NOMO-1 (cell line): ENCODE measurements around the gene SUB1.
"Not testable (repeated sequence)": the region's sequence is repeated elsewhere in the genome, so short reads cannot be mapped to it uniquely, and the experiment has no call there.

Experiments
- DNase-seq, 2 experiments: peaks; one replicate each; lab custom pipeline; 2025; ENCODE audit not compliant: unreplicated experiment in 2 of 2; lab: John Stamatoyannopoulos, UW

SUB1 gene

DNA sequence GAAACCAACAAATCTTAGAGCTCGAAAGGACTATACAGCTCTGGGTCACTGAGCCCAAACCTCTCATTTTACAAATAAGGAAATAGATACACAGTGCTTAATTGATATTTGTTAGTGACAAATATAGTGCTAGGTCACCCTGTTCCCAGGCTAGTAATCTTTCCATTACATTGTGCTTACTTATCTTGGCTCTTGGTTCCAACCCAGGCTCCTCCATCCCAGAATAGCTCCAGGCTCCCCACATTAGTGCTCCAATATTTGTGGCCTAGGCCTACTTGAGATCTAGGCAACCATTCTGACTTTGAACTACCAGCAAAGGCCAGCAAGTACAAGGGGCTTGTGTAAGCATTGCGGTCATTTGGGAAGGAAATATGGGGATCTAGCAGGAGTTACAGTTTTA is 21.7 kb upstream of the SUB1 start:
- DNase-seq = no peak

DNA sequence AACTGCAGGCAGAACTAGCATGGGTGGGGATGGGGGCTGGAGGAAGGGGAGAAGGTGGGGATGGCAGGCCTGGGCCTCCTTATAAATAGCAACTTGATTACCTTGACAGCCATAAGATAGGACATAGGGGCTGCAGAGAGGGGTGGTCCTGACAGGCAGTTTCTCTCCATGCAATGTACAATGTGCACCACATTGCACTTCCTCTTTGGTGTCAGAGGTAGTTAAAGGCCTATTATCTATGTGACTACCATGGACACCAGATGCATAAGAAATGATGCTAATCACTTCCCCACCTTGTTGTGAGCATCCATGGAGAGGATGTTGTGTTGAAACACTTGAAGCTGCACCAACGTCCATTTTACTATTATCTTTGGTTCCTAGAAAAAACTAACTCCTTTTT is 20.2 kb upstream of the SUB1 start:
- peak; percentile 70 to 97 for DNase-seq

- no peak for DNase-seq
These were observed 18.8 kb upstream of the SUB1 start for GRCh38 chr5:32566319-32567111.

GRCh38 chr5:32571128-32571527 is 14.2 kb upstream of the SUB1 start:
- DNase-seq = no peak

- no peak for DNase-seq
These were observed 12.4 kb upstream of the SUB1 start for GRCh38 chr5:32572778-32573480.

DNA sequence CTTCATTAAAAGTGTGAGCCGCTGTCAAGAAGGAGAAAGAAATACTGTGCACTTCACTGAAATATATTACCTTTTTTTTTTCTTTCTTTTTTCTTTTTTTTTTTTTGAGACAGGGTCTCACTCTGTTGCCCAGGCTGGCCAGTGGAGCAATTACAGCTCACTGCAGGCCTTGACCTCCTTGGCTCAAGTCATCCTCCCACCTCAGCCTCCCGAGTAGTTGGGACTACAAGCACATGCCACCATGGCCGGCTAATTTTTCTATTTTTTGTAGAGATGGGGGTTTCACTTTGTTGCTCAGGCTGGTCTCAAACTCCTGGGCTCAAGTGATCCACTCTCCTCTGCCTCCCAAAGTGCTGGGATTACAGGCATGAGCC is 11.9 kb upstream of the SUB1 start:
- DNase-seq = not testable (repeated sequence)

GRCh38 chr5:32574540-32575175 is 10.7 kb upstream of the SUB1 start:
- no peak for DNase-seq

DNA sequence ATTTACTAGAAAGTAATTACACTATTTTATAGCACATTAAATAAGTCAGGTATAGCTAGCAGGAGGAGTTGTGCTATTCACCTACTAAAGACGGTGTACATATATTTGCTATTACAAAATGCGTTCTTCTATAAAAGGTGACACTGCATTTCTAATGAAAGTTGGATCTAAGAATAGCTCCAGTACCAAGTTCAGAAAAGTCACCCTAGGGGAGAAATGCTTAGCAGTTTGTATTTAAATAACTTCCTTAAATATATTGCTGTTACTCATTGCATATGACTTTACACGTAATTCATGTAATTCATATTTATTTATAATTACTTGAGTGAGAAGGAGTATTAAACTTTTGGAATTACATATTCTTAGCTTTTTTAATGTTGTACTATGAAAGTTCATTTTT is 7.0 kb upstream of the SUB1 start:
- DNase-seq = peak in 1 of 2 experiments; percentile 93

- DNase-seq = no peak
These were observed 6.6 kb upstream of the SUB1 start for GRCh38 chr5:32578764-32579163.

DNA sequence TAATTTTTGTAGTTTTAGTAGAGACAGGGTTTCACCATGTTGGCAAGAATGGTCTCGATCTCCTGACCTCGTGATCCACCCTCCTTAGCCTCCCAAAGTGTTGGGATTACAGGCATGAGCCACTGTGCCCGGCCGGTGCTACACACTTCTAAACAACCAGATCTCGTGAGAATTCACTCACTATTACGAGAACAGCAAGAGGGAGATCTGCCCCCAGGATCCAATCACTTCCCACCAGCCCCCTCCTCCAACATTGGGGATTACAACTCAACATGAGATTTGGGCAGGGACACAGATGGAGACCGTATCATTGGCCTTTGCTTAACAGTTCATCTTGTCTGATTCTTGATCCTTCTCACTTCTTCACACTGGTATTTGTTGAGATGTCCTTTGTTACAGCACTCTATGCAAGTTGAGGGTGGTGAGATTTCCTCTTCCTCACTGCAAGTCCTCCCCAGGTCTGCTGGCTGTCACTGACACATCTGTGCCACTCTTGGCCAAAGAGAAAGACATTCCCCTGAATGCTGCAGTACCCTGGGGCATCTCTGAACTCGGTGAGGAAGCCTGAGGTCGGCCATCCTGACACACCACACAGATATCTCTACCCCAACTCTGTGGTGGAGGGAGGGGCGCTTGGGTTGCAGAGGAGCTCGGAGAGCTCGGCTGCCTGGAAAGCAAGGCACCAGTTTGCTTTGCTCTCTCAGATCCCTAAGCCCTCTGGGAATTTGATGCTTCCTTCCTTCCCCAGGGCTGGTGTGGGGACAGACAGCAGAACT is 4.2 kb upstream of the SUB1 start:
- DNase-seq = peak in 1 of 2 experiments; percentile 54

DNA sequence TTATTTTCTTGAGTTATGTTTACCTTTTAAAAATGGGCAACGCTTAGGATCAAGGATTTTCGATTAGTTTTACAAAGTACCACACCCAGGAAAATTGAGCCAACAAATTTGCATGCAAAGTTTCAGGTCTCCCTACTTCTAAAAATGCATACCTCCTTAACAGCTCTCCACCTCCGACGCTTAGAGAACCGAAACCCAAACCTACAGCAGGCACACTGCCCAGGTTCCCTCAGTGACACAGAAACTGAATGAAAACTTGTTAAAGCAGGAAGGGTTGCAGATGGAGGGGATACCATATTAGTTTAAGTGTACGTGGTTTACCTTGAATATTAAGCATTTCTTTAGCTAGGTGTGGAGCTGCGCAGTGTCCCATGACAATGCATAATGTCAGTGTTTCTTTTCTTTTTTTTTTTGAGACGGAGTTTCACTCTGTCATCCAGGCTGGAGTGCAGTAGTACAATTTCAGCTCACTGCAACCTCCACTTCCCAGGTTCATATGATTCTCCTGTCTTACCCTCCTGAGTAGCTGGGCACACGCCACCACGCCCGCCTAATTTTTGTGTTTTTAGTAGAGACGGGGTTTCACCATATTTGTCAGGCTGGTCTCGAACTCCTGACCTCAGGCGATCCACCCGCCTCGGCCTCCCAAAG is 1.6 kb upstream of the SUB1 start:
- DNase-seq = peak; percentile 85 to 97

DNA sequence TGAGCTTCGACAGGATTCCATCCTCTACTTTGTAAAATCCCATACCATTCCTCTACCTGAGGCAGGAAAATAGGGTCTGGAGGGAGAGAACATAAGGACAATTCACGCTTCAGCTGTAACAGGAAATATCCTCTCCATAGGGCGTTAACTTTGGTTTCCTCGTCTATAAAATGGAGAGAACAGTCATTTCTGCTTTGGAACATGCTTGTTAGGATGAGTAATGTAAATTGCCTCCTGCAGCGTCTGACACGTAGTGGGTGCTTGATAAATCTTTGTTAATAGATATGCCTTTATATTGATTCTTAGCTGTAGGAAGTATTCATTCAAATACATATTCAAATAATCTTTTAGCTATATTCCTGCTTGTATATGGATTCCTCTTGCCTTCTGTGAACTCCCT is 711 bp upstream of the SUB1 start:
- peak in 1 of 2 experiments; percentile 72 for DNase-seq

DNA sequence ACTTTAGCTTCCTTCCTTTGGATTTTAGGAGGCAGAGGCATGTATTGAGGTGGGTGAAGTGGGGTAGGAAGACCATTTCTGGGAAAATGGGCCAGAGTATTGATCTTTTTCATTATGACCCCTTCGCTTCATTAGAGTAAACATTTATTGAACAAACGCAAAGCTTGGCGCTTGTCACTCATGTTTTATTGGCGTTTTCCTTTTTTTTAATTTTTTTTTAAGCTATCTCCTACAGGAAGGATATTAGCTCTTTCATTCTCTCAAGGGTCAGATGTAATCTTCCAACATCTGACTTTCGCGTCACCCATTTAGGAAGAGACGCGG is 273 bp upstream of the SUB1 start:
- DNase-seq = no peak

DNA sequence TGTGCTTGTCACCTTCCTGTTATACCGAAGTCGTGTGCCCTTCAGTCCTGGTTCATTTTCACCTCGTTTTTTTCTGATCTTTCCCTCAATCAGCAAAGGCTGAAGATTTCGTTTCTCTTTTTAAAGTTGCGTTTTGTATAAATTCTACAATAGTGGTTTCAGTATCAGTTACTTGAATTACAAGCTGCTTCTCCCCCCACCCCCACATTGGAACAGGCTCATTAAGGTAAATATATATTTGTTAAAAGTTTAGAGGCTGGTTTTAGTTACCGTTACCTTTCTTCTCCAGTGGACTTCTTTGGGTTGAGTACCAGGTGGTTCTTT is 881 bp downstream of the SUB1 start:
- DNase-seq = no peak

GRCh38 chr5:32587067-32587551 is 1.8 kb downstream of the SUB1 start:
- DNase-seq = no peak

GRCh38 chr5:32589416-32589815 is 4.1 kb downstream of the SUB1 start:
- DNase-seq = no peak

GRCh38 chr5:32589942-32590869 is 4.8 kb downstream of the SUB1 start:
- DNase-seq = peak; percentile 42 to 80

DNA sequence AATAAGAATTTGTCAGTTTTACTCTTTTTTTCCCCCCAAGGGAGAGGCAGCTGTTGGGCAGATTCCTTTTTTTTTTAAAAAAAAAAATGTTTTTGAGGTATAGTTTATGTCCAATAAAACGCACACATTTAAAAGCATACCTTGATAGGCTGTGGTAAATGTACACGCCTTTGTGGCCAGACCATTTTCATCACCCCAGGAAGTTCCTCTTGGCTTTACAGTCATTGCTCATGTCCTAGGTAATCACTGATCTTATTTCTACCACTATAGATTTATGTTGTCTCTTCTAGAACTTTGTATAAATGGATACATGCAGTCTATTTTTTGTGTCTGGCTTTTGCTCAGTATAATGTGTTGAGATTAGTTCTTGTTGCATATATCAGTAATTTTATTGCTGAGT is 9.8 kb downstream of the SUB1 start:
- peak; percentile 71 to 85 for DNase-seq

- DNase-seq = peak; percentile 95 to 100
These were observed 11.8 kb downstream of the SUB1 start for GRCh38 chr5:32597041-32597629.
